Superior temporal gyrus (tissue), 1 donor: ENCODE data around the gene CD160.
"Not testable (repeated sequence)": the region's sequence is repeated elsewhere in the genome, so short reads cannot be mapped to it uniquely, and the experiment has no call there.

Experiments
- DNase-seq: peaks from one replicate; pipeline ENCODE4 v3.0.0-alpha.2; 2016; ENCODE audit errors: extremely low spot score

The CD160 gene

GRCh38 chr1:145719230-145720079 lies at the start of gene CD160:
CD160 (plus strand) TSS chr1:145719499; CDS start chr1:145728328, 8,829 bp downstream.
- no peak for DNase-seq

- not testable (repeated sequence) for DNase-seq
Observed at GRCh38 chr1:145670995-145671745, 48.1 kb upstream of the CD160 start.

- DNase-seq: not testable (repeated sequence)
Observed at GRCh38 chr1:145673217-145673616, 46.1 kb upstream of the CD160 start.

- not testable (repeated sequence) for DNase-seq
Observed at GRCh38 chr1:145684858-145685257, 34.4 kb upstream of the CD160 start.

- not testable (repeated sequence) for DNase-seq
Observed at GRCh38 chr1:145686078-145686477, 33.2 kb upstream of the CD160 start.

- no peak for DNase-seq
Observed at GRCh38 chr1:145688328-145688727, 31.0 kb upstream of the CD160 start.

- no peak for DNase-seq
Observed at GRCh38 chr1:145688924-145689323, 30.4 kb upstream of the CD160 start.

- no peak for DNase-seq
Observed at GRCh38 chr1:145689922-145690321, 29.4 kb upstream of the CD160 start.

GRCh38 chr1:145690587-145691558 lies 28.4 kb upstream of the CD160 start:
- DNase-seq: no peak

GRCh38 chr1:145692785-145693443 lies 26.4 kb upstream of the CD160 start:
- no peak for DNase-seq

- DNase-seq: no peak
Observed at GRCh38 chr1:145695821-145696629, 23.3 kb upstream of the CD160 start.

- DNase-seq: no peak
Observed at GRCh38 chr1:145696630-145696960, 22.7 kb upstream of the CD160 start.

- no peak for DNase-seq
Observed at GRCh38 chr1:145701306-145701862, 17.9 kb upstream of the CD160 start.

GRCh38 chr1:145702052-145702451 lies 17.2 kb upstream of the CD160 start:
- DNase-seq: no peak

GRCh38 chr1:145702826-145703225 lies 16.5 kb upstream of the CD160 start:
- no peak for DNase-seq

- no peak for DNase-seq
Observed at GRCh38 chr1:145705622-145706021, 13.7 kb upstream of the CD160 start.

- no peak for DNase-seq
Observed at GRCh38 chr1:145706086-145706664, 13.1 kb upstream of the CD160 start.

GRCh38 chr1:145707183-145707867 lies 12.0 kb upstream of the CD160 start, which contains the start of gene PDZK1:
PDZK1 (minus strand) TSS chr1:145707368; CDS start chr1:145688021, 19,347 bp downstream.
- no peak for DNase-seq

- DNase-seq: no peak
Observed at GRCh38 chr1:145708063-145708462, 11.2 kb upstream of the CD160 start.
